ENCODE data around the gene CLSTN3. TPM values are rescaled to one million over a fixed set of nuclear protein-coding genes. Genes with fewer than 3 reads are reported as not detected.

CLSTN3 gene
- polyA plus RNA-seq, 1 of the 3 experiments (the other 2 are of a cell fraction), result 12.7 TPM

- Histone ChIP-seq H3K4me3 (ENCODE audit: low read depth in 2 of 2, low read length in 1 of 2) (no peak overlapping the region), H3K9ac (no peak overlapping the region), H4K20me1 (ENCODE audit: insufficient read depth) (no peaks in the 10 kb centered on the region), H3K36me3 (replicated peaks in 1 of 2; ENCODE audit: control insufficient read depth in 1 of 2, insufficient read depth in 2 of 2, low read length in 1 of 2) (no peaks in the 10 kb centered on the region), H3K4me2 (no peak overlapping the region), H3K4me1 (ENCODE audit: control insufficient read depth in 1 of 2, insufficient read depth in 2 of 2, low read depth in 1 of 2, low read length in 1 of 2) (no peaks in the 10 kb centered on the region), H3K9me2 (no peaks in the 10 kb centered on the region), H3K9me3 (no peaks in the 10 kb centered on the region), H3K27ac (ENCODE audit: low read depth in 2 of 2, low read length in 1 of 2) (no peak overlapping the region), H3F3A (replicated peaks; ENCODE audit: insufficient read depth) (no peaks in the 10 kb centered on the region), H2AFZ (ENCODE audit: low read depth) (no peak overlapping the region), H3K79me2 (ENCODE audit: insufficient read depth) (no peaks in the 10 kb centered on the region), H3K27me3 (ENCODE audit: insufficient read depth) (peaks cover 10% of the 10 kb centered on the region; the same call in 1 of the 2 replicates)
- TF ChIP-seq MEF2A (IDR thresholded peaks at IDR 0.05; ENCODE audit: borderline replicate concordance, low read depth) (no peak), NFIC (IDR thresholded peaks at IDR 0.05; ENCODE audit: borderline replicate concordance) (no peak), CHD2 (IDR thresholded peaks at IDR 0.05; ENCODE audit: low read length, partially characterized antibody) (no peak), SIN3A (IDR thresholded peaks at IDR 0.05; ENCODE audit: borderline replicate concordance, low read depth, low read length) (no peak), ZBTB33 (IDR thresholded peaks at IDR 0.05; ENCODE audit: borderline replicate concordance, low read depth) (no peak), USF1 (IDR thresholded peaks at IDR 0.05; ENCODE audit: borderline replicate concordance, low read depth) (no peak), YY1 (IDR thresholded peaks at IDR 0.05; ENCODE audit: low read depth) (no peak), JUND (IDR thresholded peaks at IDR 0.05) (no peak)
- TF ChIP-seq, protein P1, sequence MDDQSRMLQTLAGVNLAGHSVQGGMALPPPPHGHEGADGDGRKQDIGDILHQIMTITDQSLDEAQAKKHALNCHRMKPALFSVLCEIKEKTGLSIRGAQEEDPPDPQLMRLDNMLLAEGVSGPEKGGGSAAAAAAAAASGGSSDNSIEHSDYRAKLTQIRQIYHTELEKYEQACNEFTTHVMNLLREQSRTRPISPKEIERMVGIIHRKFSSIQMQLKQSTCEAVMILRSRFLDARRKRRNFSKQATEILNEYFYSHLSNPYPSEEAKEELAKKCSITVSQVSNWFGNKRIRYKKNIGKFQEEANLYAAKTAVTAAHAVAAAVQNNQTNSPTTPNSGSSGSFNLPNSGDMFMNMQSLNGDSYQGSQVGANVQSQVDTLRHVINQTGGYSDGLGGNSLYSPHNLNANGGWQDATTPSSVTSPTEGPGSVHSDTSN (IDR thresholded peaks at IDR 0.05), result no peak
- ChIA-PET POLR2A (no interaction called here), CTCF (interaction anchor here (0.7 to 4.7 kb wide), 4 partner anchors 9 to 42 kb away, joined by 3 to 39 read pairs (median 6); partner anchors contain the start of gene C1RL)
- 80% methylated on average over 3 of the region's 5 CpGs for WGBS (ENCODE audit: low lambda C conversion rate)
- no peak for DNase-seq
Observed at GRCh38 chr12:7121324-7121723, 8.8 kb upstream of the CLSTN3 start.

DNA sequence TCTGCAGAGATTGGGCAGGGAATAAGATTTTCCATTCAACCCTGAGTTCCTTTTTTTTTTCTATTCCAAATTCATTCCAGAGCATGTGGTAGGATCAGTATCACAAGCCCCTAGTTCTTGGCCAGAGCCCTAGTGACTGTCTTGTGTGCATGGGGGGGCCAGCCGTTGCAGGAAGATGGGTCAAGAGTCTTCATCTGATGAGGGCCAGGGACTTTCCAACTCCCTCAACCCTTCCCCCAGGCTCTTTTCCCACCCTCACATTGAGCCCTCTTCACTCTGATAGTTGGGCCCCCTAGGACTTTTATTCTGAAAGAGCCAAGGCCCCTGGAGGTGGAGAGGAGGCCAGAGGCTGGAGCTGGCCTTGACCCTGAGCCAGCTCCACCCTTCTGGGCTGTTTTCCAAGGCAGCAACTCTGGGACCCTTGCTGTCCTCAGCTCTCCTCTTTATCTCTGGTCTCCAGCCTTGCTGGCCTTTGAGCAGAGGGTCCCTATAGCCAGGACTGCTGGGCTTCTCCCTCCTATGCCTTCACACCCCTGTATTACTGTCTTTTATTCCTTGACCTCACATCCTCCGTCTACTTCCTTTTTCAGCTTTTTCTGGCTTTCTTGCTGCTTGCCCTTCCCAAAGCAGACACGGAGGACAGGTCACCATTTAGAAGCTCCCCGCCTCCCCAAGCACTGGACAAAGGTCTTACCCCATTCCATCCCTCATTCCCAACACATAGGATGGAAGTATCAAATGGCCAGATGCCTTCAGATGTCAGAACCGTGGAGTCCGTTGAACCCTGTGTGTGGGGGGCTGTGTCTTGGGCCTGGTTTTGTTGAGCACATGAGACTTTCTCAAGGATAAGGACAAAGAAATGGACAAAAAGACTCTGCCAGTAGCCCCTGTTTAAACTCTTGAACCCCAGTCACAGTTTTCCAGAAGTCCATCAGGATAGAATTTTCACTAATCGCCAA lies 7.1 kb upstream of the CLSTN3 start:
- CTCF ChIA-PET, result interaction anchor here (1.0 to 4.7 kb wide), 6 partner anchors 11 to 40 kb away, joined by 4 to 39 read pairs (median 7); partner anchors contain the start of gene C1RL

More for the DNA sequence above, 7.1 kb upstream of the CLSTN3 start:
- no peak overlapping the region for H3K27ac ChIP-seq (ENCODE audit: low read depth in 2 of 2, low read length in 1 of 2)
- no peak overlapping the region for H3K4me2 ChIP-seq
- no peaks in the 10 kb centered on the region for H3K9me2 ChIP-seq
- POLR2A ChIA-PET, result interaction anchor here (0.6 kb wide), 1 partner anchor 521 kb away, joined by 3 read pairs; no protein-coding TSS in a partner anchor
- WGBS (ENCODE audit: low lambda C conversion rate), result 70% methylated on average over 7 of the region's 7 CpGs
- TF ChIP-seq REST (IDR thresholded peaks at IDR 0.05; ENCODE audit: low read depth, low read length), result no peak
- TF ChIP-seq YY1 (IDR thresholded peaks at IDR 0.05; ENCODE audit: low read depth), result no peak
- no peak for TF ChIP-seq NRF1 (IDR thresholded peaks at IDR 0.05; ENCODE audit: low read depth, low read length)
- no peak overlapping the region for H3K9ac ChIP-seq
- no peak for DNase-seq
- no peak overlapping the region for H2AFZ ChIP-seq (ENCODE audit: low read depth)
- H3K79me2 ChIP-seq (ENCODE audit: insufficient read depth), result no peaks in the 10 kb centered on the region
- H4K20me1 ChIP-seq (ENCODE audit: insufficient read depth), result no peaks in the 10 kb centered on the region
- H3K36me3 ChIP-seq (replicated peaks in 1 of 2; ENCODE audit: control insufficient read depth in 1 of 2, insufficient read depth in 2 of 2, low read length in 1 of 2), result no peaks in the 10 kb centered on the region
- no peaks in the 10 kb centered on the region for H3K9me3 ChIP-seq
- no peaks in the 10 kb centered on the region for H3F3A ChIP-seq (replicated peaks; ENCODE audit: insufficient read depth)
- no peak overlapping the region for H3K4me3 ChIP-seq (ENCODE audit: low read depth in 2 of 2, low read length in 1 of 2)
- H3K4me1 ChIP-seq (ENCODE audit: control insufficient read depth in 1 of 2, insufficient read depth in 2 of 2, low read depth in 1 of 2, low read length in 1 of 2), result no peaks in the 10 kb centered on the region
- H3K27me3 ChIP-seq (ENCODE audit: insufficient read depth), result 0 out of 2 replicates have a peak, but pooled peaks cover 2% of the 10 kb centered on the region

Data from SK-N-SH (cell line).